Right kidney (tissue), 9 donors: ENCODE measurements around the gene FOXI2.

Source experiments
- DNase-seq: peaks from one replicate; pipeline ENCODE4 v3.0.0-alpha.2; 2016
- long read RNA-seq, 8 donors: transcript quantifications; one replicate each; lab custom pipeline, GENCODE V29; 2026

FOXI2 gene
- long read RNA-seq, donor 1, partial matches to known transcripts, result 0 of 1 reads
- long read RNA-seq, donor 1, other reads (novel, unspliced or antisense), result 0 of 1 reads
- long read RNA-seq, donor 2, result 0 reads
- long read RNA-seq, donor 3, partial matches to known transcripts, result 0 of 1 reads
- long read RNA-seq, donor 3, other reads (novel, unspliced or antisense), result 0 of 1 reads
- long read RNA-seq, donor 4, result 0 reads
- long read RNA-seq, donor 5, result 0 reads
- long read RNA-seq, donor 6, result 0 reads
- long read RNA-seq, donor 7, partial matches to known transcripts, result 0 of 1 reads
- long read RNA-seq, donor 7, other reads (novel, unspliced or antisense), result 0 of 1 reads
- long read RNA-seq, donor 8, partial matches to known transcripts, result 0 of 3 reads
- long read RNA-seq, donor 8, other reads (novel, unspliced or antisense), result 0 of 3 reads

DNA sequence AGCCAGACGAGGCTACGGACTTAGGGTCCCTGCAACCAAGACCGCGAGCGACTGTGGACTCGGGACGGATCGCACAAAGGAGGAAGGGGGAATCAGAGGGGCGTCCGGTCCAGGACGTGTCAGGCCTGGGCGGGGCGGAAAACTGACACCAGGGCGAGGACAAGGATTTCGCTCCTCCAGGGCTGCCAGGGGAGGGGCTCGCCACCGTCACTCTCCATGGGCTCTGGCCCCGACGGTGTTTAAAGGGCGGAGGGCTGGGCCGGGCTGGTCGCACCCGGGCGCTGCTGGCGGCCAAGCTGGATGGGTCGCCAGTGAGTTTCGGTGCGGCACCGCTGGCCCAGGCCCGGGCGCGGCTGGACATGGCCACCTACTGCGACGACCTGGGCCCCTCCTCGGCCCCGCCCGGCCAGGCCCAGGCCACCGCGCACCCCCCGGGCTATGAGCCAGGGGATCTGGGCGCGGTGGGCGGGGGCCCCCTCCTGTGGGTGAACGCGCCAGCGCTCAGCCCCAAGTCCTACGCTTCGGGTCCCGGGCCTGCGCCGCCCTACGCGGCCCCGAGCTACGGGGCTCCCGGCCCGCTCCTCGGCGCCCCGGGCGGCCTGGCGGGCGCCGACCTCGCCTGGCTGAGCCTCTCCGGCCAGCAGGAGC is at the start of gene FOXI2:
Gene FOXI2 (plus strand): TSS at position 271 of the 648 bp plus-strand sequence. CDS start 89 bp downstream, at position 360.
- peak; percentile 69 for DNase-seq

- no peak for DNase-seq
These were observed 49.4 kb upstream of the FOXI2 start for GRCh38 chr10:127687548-127687947.

DNA sequence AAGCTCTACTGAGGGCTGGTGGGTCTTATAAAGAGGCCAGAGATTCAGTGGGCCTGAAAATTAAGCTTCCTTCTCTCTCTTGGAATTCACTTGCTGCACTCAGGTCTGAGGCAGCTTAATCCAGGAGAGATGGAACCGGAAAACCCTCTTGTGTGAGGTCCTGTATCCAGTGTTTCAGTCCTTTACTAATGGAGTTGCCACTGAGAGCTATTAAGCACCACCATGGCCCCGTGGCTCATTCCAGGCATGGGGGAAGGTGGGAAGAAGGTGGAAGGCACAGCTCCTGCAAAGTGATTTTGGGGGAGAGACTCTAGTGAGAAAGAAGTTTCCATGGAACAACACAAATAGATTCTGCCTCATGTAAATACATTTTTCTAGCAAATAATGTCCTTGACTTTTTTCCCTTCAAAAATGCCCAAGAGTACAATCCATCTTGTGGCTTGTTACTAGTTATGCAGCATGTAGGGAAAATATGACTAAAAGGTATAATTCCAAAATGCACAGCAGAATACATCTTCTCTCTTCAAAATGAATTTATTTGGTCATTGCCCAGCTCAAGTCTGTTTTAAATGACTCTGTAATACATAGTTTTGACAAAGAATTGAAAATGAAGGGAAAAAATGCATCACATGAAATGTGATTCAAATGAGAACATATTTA is 46.7 kb upstream of the FOXI2 start:
- no peak for DNase-seq

- DNase-seq, result no peak
These were observed 42.3 kb upstream of the FOXI2 start for GRCh38 chr10:127694580-127695193.

DNA sequence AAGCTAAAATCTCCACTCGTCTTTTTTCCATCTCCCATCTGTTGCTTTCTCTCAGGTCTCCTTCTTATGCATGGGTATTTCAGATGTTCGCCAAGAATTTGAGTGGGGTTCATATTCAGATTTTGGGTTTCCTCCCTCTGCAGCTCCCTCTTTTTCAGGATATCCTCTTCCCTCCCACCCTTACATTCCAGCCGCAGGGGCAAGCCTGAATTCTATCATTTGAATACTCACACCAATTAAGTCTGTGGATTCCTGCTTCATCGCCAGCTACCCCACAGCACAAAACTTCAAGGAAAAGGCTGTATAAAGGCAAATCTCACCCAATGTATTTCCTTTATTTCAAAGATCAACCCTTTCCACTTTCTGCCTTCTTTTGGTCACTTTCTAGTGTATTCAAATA is 41.6 kb upstream of the FOXI2 start:
- no peak for DNase-seq

GRCh38 chr10:127698886-127699285 is 38.1 kb upstream of the FOXI2 start:
- DNase-seq, result no peak

GRCh38 chr10:127699311-127699710 is 37.7 kb upstream of the FOXI2 start:
- no peak for DNase-seq

DNA sequence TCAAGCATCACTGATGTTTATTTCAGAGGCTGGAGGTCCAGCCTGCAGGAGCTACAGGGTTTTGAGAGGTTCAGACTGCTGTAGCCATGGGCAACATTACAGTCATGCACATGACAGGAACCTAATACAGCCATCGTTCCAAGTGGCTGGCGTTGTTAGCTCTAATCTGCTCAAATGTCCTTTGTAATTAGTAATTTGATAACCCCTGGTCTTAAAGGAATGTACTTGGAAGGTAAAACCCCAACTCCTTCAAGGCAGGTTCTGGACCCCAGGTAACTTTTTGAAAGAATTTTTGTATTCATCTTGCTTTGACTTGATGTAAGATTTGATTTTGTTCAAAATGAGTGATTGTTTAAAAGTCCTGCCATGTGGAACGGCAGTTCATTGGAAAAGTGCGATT is 34.7 kb upstream of the FOXI2 start:
- DNase-seq, result peak; percentile 41

DNA sequence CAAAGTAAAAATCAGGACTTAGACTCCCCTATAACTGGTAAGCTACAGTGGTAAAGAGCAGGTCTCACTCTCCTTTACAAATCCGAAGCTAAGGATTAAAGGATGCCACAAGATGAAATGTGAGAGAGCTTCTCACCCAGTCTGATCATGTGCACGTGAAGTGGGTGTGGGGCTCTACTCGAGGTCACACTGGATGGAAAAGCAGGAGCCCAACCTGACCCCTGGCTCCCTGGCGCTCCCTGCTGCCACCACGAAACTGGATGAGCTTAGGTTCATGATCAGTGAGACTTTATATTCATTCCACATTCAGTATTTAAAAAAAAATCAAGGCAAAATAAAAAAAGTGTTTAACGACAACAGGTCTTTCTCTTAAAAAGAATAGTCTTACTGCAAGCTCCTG is 21.7 kb upstream of the FOXI2 start:
- no peak for DNase-seq

GRCh38 chr10:127715782-127716378 is 21.1 kb upstream of the FOXI2 start:
- no peak for DNase-seq

- DNase-seq, result no peak
These were observed 16.8 kb upstream of the FOXI2 start for GRCh38 chr10:127720142-127720541.

DNA sequence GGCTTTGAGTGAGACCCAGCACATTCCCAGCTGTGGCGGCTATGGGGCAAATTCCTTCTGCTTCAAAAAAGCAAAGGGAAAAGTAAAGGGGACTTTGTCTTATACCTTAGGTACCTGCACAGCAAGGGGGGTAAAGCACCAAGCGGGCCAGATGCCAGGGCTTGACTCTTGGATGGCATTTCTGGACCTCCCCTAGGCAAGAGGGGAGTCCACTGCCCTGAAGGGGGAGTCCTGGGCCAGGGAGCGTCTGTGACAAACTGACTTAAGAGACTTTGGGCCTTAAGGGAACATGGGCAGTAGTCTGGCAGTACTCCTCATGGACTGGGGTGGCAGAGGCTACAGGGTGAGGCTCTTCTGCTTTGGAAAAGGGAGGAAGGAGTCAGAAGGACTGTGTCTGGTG is 16.1 kb upstream of the FOXI2 start:
- DNase-seq, result no peak

DNA sequence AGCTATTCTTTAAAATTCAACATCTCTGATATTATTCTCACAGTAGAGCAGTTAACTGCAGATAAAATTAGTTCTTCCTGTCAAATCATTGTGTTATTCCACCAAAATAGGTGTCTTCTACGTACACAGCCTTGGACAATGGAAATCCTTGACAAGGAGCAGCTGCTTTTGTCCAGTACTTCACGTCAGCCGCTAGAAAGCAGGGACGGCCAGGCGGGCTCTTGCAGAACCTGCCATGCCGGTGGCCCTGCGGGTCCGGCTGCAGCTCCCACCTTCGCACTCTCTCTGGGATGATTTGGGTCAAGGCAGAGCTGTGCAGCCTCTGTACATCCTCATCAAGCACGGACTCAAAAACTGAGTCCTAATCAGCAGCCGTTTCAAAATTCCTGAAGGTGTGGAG is 2.2 kb upstream of the FOXI2 start:
- no peak for DNase-seq

- peak; percentile 40 for DNase-seq
These were observed 1.8 kb upstream of the FOXI2 start for GRCh38 chr10:127735156-127735555.

DNA sequence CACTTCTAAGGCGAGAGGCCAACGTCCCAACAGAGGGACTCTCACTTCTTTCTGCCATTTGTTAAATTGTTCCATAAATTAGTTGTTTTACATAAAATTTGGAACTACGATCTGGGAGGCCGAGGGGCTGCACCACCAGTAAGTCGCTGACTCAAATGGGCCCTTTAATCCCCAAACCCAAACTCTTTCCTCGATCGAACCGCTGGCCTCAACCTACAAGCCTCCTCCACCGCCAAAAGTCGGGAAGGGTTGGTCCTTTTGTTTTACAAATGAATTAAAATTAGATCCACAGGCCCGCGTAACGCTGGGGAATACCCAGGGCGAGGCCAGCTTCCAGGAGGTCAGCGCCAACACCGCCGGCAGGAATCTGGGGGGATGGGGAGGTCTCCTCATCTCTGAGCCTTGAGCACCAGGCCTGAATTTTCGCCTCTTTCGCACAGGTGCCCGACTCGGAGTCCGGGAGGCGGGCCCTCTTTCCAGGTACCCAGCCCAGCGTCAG is 1.2 kb upstream of the FOXI2 start:
- no peak for DNase-seq

DNA sequence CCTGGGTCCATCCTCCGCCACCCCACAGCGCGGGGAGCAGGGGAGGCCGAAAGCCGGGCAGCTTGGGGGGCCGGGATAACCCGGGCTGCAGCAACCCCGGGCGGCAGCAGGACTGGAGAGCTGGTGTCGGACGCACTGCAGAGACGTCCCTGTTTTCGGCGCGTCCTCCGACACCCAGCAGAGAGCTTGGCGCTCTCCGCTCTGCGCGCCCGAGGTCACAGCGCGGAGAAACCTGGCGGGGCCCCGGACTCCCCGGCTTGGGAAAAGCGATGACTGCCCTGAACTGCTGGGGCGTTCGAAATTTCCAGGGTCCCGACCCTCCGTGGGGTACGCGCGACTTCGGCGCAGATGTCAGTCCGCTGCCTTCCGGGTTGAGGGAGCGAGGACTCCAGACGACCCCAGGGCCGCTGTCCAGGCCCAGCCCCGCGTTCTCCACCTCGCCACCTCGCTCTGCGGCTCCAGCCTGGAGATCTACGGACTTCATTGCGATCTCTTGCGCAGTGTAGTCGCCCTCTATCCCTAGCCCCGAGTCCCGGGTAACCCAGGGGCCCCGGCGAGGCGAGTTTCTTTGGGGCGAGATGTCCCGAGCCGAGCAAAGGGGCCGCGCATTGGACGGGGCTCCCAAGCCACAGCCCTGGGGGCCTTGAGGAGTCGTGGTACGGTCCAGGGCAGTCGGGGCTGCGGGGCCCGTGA is 617 bp upstream of the FOXI2 start:
- no peak for DNase-seq

DNA sequence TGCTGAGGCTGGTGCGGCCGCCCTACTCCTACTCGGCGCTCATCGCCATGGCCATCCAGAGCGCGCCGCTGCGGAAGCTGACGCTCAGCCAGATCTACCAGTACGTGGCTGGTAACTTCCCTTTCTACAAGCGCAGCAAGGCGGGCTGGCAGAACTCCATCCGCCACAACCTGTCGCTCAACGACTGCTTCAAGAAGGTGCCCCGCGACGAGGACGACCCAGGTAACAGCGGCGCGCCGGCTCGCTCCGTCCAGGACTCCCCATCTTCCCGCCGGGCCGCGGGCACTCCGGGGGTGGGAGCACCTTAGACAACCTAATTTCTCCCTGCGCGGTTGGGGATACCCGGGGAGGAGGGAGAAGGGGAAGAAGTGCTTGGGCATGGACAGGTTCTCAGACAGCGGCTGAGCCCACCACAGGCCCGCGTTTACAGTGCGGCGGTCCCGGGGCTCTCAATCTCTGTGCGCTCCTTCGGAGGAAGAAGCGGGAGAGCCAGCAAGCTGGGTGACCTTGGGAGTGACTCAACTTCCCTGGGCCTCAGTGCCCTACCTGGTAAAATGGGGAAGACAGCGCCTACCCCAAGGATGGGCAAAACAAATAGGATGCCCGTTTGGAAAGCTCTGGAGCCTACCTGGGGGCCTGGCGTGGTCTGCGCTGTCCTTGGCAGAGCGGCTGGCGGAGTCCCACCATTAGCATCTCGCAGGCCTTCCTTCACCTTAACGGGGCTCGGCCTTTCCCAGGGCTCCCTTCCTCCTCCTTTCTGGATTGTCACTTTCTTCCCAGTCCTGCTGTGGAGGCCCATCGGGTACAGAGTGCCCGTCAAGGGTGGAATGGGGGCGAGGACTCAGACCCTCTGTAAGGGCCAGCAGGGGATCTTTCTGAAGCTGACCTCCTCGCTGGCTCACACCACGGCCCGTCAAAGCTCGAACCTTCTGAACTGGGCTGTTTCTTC is 852 bp downstream of the FOXI2 start:
- peak; percentile 65 for DNase-seq

DNA sequence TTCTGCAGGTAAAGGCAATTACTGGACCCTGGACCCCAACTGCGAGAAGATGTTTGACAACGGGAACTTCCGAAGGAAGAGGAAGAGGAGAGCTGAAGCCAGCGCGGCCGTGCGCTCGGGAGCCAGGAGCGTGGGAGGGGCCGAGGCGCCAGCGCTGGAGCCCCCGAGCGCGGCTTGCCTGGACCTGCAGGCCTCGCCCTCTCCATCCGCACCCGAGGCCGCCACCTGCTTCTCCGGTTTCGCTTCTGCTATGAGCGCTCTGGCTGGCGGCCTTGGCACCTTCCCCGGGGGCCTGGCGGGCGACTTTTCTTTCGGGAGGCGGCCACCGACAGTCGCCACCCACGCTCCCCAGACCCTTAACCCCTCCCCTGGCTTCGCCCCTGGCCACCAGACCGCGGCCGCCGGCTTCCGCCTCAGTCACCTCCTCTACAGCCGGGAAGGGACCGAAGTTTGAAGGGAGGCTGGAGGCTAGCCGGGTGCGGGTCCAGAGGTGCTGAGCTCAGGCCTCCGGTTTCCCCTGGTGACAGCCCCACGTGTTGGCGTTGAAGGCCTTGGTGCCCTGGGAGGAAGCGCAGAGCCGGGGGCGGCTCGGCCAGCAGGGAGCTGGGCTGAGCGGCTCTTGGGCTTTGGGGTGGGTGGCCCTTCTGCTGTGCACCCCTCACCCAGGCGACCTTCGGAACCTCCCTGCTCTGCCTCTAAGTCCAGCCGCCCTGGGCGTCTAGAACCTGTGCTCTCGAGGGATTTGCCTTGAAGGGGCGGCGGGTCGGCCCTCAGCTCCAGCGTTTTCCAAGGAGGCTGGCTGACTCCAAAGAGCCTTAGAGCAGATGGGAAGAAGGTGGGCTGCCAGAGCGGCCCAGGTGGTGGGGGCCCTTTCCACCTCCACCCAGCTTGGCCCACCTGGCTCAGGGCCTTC is 1.8 kb downstream of the FOXI2 start:
- DNase-seq, result peak; percentile 66

- DNase-seq, result no peak
These were observed 2.9 kb downstream of the FOXI2 start for GRCh38 chr10:127739908-127740307.
